GM23338 (cell line): ENCODE data around the gene KLK1. TPM values are rescaled to one million over a fixed set of nuclear protein-coding genes. Genes with fewer than 3 reads are reported as not detected.

Source experiments
- ATAC-seq: fragments of 200-7000 bp; cut with Tn5 transposase; 3 replicates; pipeline ENCODE4 v1.9.1; 2020
- DNase-seq: peaks from one replicate; pipeline ENCODE4 v3.0.0-alpha.2; 2015; ENCODE audit warnings: low spot score
- H2AFZ ChIP-seq: fragments of 200-600 bp; sonication (generic); 2 replicates; pipeline ENCODE4 v1.8.0; 2016; ENCODE audit warnings: antibody characterized with exemption, mild to moderate bottlenecking, moderate library complexity
- H3F3A ChIP-seq: fragments of 200-600 bp; sonication (generic); replicated peaks from 2 replicates; pipeline ENCODE4 v1.8.0; 2017; ENCODE audit warnings: antibody characterized with exemption, mixed run types, low read depth
- H3K27ac ChIP-seq: fragments of 200-600 bp; sonication (generic); 2 replicates; pipeline ENCODE4 v1.6.1; 2016; ENCODE audit warnings: low read depth
- H3K27me3 ChIP-seq: fragments of 200-600 bp; sonication (generic); 2 replicates; pipeline ENCODE4 v1.8.0; 2016; ENCODE audit warnings: mild to moderate bottlenecking, mixed run types, moderate library complexity; ENCODE audit not compliant: insufficient read depth
- H3K36me3 ChIP-seq: fragments of 200-600 bp; sonication (generic); 2 replicates; pipeline ENCODE4 v1.8.0; 2016; ENCODE audit warnings: mild to moderate bottlenecking; ENCODE audit not compliant: insufficient read depth
- H3K4me1 ChIP-seq: fragments of 200-600 bp; sonication (generic); 2 replicates; pipeline ENCODE4 v1.8.0; 2016; ENCODE audit warnings: mild to moderate bottlenecking, moderate library complexity; ENCODE audit not compliant: insufficient read depth
- H3K4me2 ChIP-seq: fragments of 200-600 bp; sonication (generic); 2 replicates; pipeline ENCODE4 v1.7.1; 2017; ENCODE audit warnings: mixed run types
- H3K4me3 ChIP-seq: fragments of 200-600 bp; sonication (generic); 2 replicates; pipeline ENCODE4 v1.6.1; 2016; ENCODE audit warnings: mixed run types
- H3K79me2 ChIP-seq: fragments of 200-600 bp; sonication (generic); replicated peaks from 2 replicates; pipeline ENCODE4 v1.8.0; 2017; ENCODE audit warnings: mild to moderate bottlenecking; ENCODE audit not compliant: insufficient read depth
- H3K9me2 ChIP-seq: fragments of 200-600 bp; sonication (generic); 2 replicates; pipeline ENCODE4 v1.8.0; 2017; ENCODE audit not compliant: insufficient read depth
- H4K20me1 ChIP-seq: fragments of 200-600 bp; sonication (generic); replicated peaks from 2 replicates; pipeline ENCODE4 v1.8.0; 2017; ENCODE audit warnings: mild to moderate bottlenecking; ENCODE audit not compliant: insufficient read depth
- H3K27ac Mint-ChIP-seq: 2 replicates; pipeline ENCODE4 v1.8.0; 2020; ENCODE audit warnings: inconsistent platforms, mild to moderate bottlenecking, moderate library complexity, mixed read lengths
- H3K27me3 Mint-ChIP-seq: 3 replicates; pipeline ENCODE4 v1.8.0; 2022; ENCODE audit warnings: low read depth, mild to moderate bottlenecking, moderate library complexity, mixed read lengths, inconsistent platforms; ENCODE audit not compliant: insufficient read depth, poor library complexity
- H3K36me3 Mint-ChIP-seq: 3 replicates; pipeline ENCODE4 v1.8.0; 2021; ENCODE audit warnings: low read depth, mild to moderate bottlenecking, inconsistent platforms, moderate library complexity, mixed read lengths
- H3K4me1 Mint-ChIP-seq: 3 replicates; pipeline ENCODE4 v1.8.0; 2020; ENCODE audit warnings: mild to moderate bottlenecking, inconsistent platforms, mixed read lengths
- H3K4me3 Mint-ChIP-seq: 3 replicates; pipeline ENCODE4 v1.8.0; 2021; ENCODE audit warnings: moderate library complexity, mild to moderate bottlenecking, inconsistent platforms, mixed read lengths
- H3K9me3 Mint-ChIP-seq: 3 replicates; pipeline ENCODE4 v1.8.0; 2020; ENCODE audit warnings: moderate library complexity, mild to moderate bottlenecking, inconsistent platforms, mixed read lengths
- CREB1 ChIP-seq: fragments of 250-450 bp; sonication (Bioruptor Pico); IDR thresholded peaks from 2 replicates; pipeline ENCODE4 v1.5.0; 2020; ENCODE audit warnings: low read depth, mild to moderate bottlenecking, moderate library complexity
- ETS1 ChIP-seq: IDR thresholded peaks from 2 replicates; pipeline ENCODE4 v1.6.1; 2016; ENCODE audit warnings: antibody characterized with exemption
- EZH2 ChIP-seq: fragments of 200-600 bp; sonication (generic); IDR thresholded peaks from one replicate; pipeline ENCODE4 v1.8.0; 2017; ENCODE audit warnings: antibody characterized with exemption, mild to moderate bottlenecking, low read depth; ENCODE audit not compliant: unreplicated experiment
- EZH2phosphoT487 ChIP-seq: fragments of 200-600 bp; sonication (generic); IDR thresholded peaks from one replicate; pipeline ENCODE4 v1.8.1; 2018; ENCODE audit warnings: antibody characterized with exemption; ENCODE audit not compliant: unreplicated experiment
- NANOG ChIP-seq: IDR thresholded peaks from 2 replicates; pipeline ENCODE4 v1.6.1; 2016; ENCODE audit warnings: antibody characterized with exemption, borderline replicate concordance
- POLR2AphosphoS5 ChIP-seq: IDR thresholded peaks from 2 replicates; pipeline ENCODE4 v1.6.1; 2016; ENCODE audit warnings: antibody characterized with exemption, low read depth
- REST ChIP-seq: IDR thresholded peaks from one replicate; pipeline ENCODE4 v1.6.1; 2018; ENCODE audit warnings: antibody characterized with exemption; ENCODE audit not compliant: unreplicated experiment
- ZNF114 ChIP-seq: fragments of 250-450 bp; sonication (Bioruptor Pico); IDR thresholded peaks from 2 replicates; pipeline ENCODE4 v1.5.0; 2020; ENCODE audit warnings: mild to moderate bottlenecking, moderate library complexity
- ZNF331 ChIP-seq: fragments of 250-450 bp; sonication (Bioruptor Pico); IDR thresholded peaks from 2 replicates; pipeline ENCODE4 v1.5.0; 2020; ENCODE audit warnings: low read depth, mild to moderate bottlenecking, moderate library complexity
- ZNF462 ChIP-seq: fragments of 250-450 bp; sonication (Bioruptor Pico); IDR thresholded peaks from 2 replicates; pipeline ENCODE4 v1.5.0; 2020; ENCODE audit warnings: mild to moderate bottlenecking, moderate library complexity
- polyA plus RNA-seq: library from polyadenylated mRNA; unstranded; fragments of >200 nt; fragmentation: Nextera tagmentation; extraction: Ambion mirVana; gene quantifications from 2 replicates; pipeline ENCODE4 v1.2.1, GENCODE V29; 2016
- total RNA-seq: library from RNA; depleted of rRNA; stranded (reverse); fragments of >200 nt; shearing (Covaris generic); gene quantifications from 2 replicates; pipeline ENCODE4 v1.2.3, GENCODE V29; 2014

The KLK1 gene
- total and polyA plus RNA-seq, 2 experiments from 2014 or later: 0.31 to 3.0 TPM

GRCh38 chr19:50817941-50818858 is 5.4 kb downstream of the KLK1 start:
- H3K4me2 ChIP-seq: peak overlapping the region; percentile 93
- H3K9me3 Mint-ChIP-seq: peaks cover 19% of the 10 kb centered on the region; the same call in 2 of the 3 replicates
- H3K4me1 ChIP-seq: peaks cover 23% of the 10 kb centered on the region
- DNase-seq: peak; percentile 96
- H4K20me1 ChIP-seq: no peaks in the 10 kb centered on the region
- no peak for TF ChIP-seq REST
- TF ChIP-seq POLR2AphosphoS5: peak; percentile 75
- H2AFZ ChIP-seq: peak overlapping the region; percentile 99
- H3K36me3 ChIP-seq: no peaks in the 10 kb centered on the region
- peak; percentile 87 for ATAC-seq
- H3K36me3 Mint-ChIP-seq: peaks cover 3% of the 10 kb centered on the region; the same call in 1 of the 3 replicates
- peak overlapping the region; percentile 79 for H3K4me3 Mint-ChIP-seq
- H3K9me2 ChIP-seq: no peaks in the 10 kb centered on the region
- H3K27me3 Mint-ChIP-seq: peaks cover 31% of the 10 kb centered on the region
- H3K27ac Mint-ChIP-seq: peak overlapping the region; percentile 80
- no peaks in the 10 kb centered on the region for H3K79me2 ChIP-seq
- H3K27me3 ChIP-seq: peaks cover 45% of the 10 kb centered on the region
- H3K27ac ChIP-seq: no peak overlapping the region
- no peaks in the 10 kb centered on the region for H3F3A ChIP-seq
- peak overlapping the region; percentile 84 for H3K4me3 ChIP-seq
- peaks cover 32% of the 10 kb centered on the region for H3K4me1 Mint-ChIP-seq

- peaks cover 25% of the 10 kb centered on the region for H3K4me1 Mint-ChIP-seq
- Histone ChIP-seq H3K4me2 (no peak overlapping the region), H2AFZ (no peak overlapping the region), H3K27me3 (peaks cover 21% of the 10 kb centered on the region), H3K9me2 (no peaks in the 10 kb centered on the region), H3F3A (no peaks in the 10 kb centered on the region), H3K79me2 (no peaks in the 10 kb centered on the region), H4K20me1 (no peaks in the 10 kb centered on the region), H3K36me3 (no peaks in the 10 kb centered on the region), H3K27ac (no peak overlapping the region), H3K4me1 (peaks cover 13% of the 10 kb centered on the region; the same call in 1 of the 2 replicates), H3K4me3 (no peak overlapping the region)
- peaks cover 36% of the 10 kb centered on the region for H3K9me3 Mint-ChIP-seq
- peaks cover 5% of the 10 kb centered on the region for H3K36me3 Mint-ChIP-seq
- DNase-seq (no peak), ATAC-seq (no peak)
- no peak overlapping the region for H3K4me3 Mint-ChIP-seq
- peaks cover 28% of the 10 kb centered on the region for H3K27me3 Mint-ChIP-seq
- no peak overlapping the region for H3K27ac Mint-ChIP-seq
- TF ChIP-seq ZNF331 (CRISPR knock-in tag): no peak
- TF ChIP-seq NANOG: no peak
- TF ChIP-seq EZH2: no peak
- no peak for TF ChIP-seq ZNF114 (CRISPR knock-in tag)
- TF ChIP-seq POLR2AphosphoS5: no peak
- no peak for TF ChIP-seq ZNF462
- no peak for TF ChIP-seq CREB1 (CRISPR knock-in tag)
- TF ChIP-seq ETS1: no peak
- TF ChIP-seq EZH2phosphoT487: no peak
Measured at GRCh38 chr19:50815439-50815838, 8.1 kb downstream of the KLK1 start.
